OCI-LY7 (cell line): ENCODE data around the gene RARA.

Experiments
- EZH2phosphoT487 ChIP-seq: fragments of 200-600 bp; sonication (generic); IDR thresholded peaks from 2 replicates; pipeline ENCODE4 v1.6.1; 2018; ENCODE audit warnings: low read depth, borderline replicate concordance, mild to moderate bottlenecking, mixed run types, antibody characterized with exemption, low read length, moderate library complexity, mixed read lengths
- TF ChIP-seq, protein P1 (sequence below): fragments of 200-600 bp; sonication (generic); conservative IDR thresholded peaks from 2 replicates; pipeline ENCODE4 v1.5.1; 2014; ENCODE audit warnings: mild to moderate bottlenecking, antibody characterized with exemption, low read length, moderate library complexity, mixed read lengths

DNA sequence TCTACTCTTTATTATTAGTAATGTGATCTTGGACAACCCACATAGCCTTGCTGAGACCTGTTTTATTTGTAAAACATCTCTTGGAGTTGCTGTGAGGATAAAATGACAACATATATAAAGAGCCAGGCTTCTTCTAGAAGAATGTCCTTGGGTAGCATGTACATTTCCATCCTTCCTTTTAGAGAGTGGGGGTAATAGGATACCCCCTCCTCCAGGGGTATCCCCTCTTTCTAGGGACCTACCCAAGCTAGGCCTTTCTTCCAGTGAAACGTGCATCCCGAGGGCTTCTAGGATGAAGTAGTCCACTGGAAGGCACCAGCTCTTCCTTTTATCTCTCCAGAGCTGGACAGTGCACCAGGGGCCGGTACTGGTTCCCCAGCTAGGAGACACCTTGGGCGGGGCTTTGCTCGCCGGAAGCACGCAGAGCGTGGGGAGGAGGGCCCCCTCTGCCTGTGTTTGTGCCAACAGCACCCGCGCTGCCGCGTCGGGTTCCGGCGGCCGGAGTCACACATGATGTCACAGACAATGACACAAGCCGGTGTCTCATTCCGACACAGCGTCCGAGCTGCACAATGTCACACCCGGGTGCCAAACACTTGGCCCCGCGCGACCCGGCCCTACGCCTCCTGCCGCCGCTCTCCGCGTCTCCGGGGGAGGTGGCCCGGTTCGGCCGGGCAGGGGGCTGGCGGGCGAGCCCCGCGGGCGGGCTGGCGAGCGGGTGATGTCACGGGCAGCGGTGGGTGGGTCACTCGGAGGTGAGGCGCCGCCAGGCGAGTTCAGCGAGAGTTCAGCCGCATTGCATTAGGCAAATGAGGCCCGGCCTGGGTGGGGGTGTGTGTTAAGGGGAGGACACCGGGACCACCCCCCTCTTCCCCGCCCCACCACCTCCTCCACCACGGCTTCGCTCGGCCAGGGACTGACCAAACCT is 32.2 kb downstream of the RARA start:
- TF ChIP-seq, protein P1, sequence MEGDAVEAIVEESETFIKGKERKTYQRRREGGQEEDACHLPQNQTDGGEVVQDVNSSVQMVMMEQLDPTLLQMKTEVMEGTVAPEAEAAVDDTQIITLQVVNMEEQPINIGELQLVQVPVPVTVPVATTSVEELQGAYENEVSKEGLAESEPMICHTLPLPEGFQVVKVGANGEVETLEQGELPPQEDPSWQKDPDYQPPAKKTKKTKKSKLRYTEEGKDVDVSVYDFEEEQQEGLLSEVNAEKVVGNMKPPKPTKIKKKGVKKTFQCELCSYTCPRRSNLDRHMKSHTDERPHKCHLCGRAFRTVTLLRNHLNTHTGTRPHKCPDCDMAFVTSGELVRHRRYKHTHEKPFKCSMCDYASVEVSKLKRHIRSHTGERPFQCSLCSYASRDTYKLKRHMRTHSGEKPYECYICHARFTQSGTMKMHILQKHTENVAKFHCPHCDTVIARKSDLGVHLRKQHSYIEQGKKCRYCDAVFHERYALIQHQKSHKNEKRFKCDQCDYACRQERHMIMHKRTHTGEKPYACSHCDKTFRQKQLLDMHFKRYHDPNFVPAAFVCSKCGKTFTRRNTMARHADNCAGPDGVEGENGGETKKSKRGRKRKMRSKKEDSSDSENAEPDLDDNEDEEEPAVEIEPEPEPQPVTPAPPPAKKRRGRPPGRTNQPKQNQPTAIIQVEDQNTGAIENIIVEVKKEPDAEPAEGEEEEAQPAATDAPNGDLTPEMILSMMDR = peak; percentile 41; the same call in 1 of the 2 replicates
- TF ChIP-seq EZH2phosphoT487 = no peak
